OCI-LY3 (cell line): ENCODE data around the gene REELD1.

ENCODE experiments used
- EZH2phosphoT487 ChIP-seq: fragments of 200-600 bp; shearing (Covaris generic); IDR thresholded peaks from 2 replicates; pipeline ENCODE4 v1.6.1; 2018; ENCODE audit warnings: antibody characterized with exemption, mixed run types, low read depth
- TF ChIP-seq, protein P1 (sequence below): fragments of 200-600, 300-600 bp; sonication (generic); IDR thresholded peaks from 2 replicates; pipeline ENCODE4 v1.5.1; 2014; ENCODE audit warnings: antibody characterized with exemption, low read length, low read depth

DNA sequence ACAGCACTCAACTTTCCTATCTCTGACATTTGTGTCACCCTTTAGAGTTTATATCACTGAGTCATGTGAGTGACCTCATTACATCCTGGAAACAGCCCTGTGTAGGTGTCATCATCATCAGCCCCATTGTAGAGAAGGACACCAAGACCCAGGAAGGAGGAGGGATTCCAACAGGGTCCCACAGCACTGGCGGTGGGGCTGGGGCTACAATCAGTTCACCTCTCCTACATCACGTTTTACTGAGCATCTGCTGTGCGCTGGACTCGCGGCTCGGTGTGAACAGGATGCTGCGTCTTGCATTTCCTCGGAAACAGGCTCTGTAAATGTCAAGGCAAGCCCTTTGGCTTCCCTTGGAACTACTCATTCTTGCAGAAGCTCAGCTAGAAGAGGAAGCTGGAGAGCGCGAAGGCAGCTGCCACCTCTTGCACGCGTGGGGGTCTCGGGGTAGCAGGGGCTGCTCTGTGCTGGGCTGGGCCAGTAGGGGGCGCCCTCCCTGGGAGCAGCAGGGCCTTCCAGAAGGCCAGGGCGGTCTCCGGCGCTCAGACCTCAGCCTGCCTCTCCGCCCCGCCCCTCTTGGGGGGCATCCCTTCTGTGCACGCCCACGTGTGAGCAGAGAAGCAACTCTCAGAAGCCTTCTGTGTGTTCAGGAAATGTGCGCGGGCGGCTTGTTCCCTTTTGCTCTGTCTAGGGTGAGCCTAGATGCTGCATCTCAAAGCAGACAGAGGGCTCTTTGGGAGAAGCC, 29.0 kb downstream of the REELD1 start:
- TF ChIP-seq, protein P1, sequence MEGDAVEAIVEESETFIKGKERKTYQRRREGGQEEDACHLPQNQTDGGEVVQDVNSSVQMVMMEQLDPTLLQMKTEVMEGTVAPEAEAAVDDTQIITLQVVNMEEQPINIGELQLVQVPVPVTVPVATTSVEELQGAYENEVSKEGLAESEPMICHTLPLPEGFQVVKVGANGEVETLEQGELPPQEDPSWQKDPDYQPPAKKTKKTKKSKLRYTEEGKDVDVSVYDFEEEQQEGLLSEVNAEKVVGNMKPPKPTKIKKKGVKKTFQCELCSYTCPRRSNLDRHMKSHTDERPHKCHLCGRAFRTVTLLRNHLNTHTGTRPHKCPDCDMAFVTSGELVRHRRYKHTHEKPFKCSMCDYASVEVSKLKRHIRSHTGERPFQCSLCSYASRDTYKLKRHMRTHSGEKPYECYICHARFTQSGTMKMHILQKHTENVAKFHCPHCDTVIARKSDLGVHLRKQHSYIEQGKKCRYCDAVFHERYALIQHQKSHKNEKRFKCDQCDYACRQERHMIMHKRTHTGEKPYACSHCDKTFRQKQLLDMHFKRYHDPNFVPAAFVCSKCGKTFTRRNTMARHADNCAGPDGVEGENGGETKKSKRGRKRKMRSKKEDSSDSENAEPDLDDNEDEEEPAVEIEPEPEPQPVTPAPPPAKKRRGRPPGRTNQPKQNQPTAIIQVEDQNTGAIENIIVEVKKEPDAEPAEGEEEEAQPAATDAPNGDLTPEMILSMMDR: peak; percentile 99
- TF ChIP-seq EZH2phosphoT487: no peak
